ENCODE results near the gene SBK2.

DNA sequence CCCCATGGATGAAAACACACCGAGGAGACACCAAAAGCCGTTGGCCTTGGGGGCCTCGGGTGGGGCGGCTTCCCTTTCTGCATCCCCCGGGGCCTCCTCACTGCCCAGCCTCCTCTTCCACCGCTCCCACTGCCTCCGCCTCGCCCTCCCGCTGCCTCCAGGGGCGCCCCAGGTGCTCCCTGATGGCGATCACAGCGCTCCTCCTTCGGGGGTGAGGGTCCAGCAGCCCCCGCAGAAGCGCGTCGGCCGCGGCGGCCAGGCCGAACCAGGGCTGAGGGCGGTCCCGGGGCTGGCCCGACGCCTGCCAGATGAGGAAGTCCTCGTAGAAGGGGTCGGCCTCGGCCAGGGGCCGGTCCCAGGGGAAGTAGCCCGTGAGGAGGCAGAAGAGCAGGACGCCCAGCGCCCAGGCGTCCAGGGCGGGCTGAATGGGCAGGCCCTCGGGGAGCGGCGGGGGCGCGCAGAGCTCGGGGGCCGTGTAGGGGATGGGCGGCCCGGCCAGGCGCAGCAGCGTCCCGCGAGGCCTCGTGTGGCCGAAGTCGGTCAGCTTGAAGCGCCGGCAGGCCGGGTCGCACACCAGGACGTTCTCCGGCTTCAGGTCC lies 7.2 kb downstream of the SBK2 start:
- TF ChIP-seq, protein P1, sequence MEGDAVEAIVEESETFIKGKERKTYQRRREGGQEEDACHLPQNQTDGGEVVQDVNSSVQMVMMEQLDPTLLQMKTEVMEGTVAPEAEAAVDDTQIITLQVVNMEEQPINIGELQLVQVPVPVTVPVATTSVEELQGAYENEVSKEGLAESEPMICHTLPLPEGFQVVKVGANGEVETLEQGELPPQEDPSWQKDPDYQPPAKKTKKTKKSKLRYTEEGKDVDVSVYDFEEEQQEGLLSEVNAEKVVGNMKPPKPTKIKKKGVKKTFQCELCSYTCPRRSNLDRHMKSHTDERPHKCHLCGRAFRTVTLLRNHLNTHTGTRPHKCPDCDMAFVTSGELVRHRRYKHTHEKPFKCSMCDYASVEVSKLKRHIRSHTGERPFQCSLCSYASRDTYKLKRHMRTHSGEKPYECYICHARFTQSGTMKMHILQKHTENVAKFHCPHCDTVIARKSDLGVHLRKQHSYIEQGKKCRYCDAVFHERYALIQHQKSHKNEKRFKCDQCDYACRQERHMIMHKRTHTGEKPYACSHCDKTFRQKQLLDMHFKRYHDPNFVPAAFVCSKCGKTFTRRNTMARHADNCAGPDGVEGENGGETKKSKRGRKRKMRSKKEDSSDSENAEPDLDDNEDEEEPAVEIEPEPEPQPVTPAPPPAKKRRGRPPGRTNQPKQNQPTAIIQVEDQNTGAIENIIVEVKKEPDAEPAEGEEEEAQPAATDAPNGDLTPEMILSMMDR (IDR thresholded peaks at IDR 0.05): no peak
- TF ChIP-seq POLR2A (IDR thresholded peaks at IDR 0.05): no peak

All from Peyer's patch (tissue), 4 donors.